HG02885 (cell line): ENCODE measurements around the gene OVCH1.
"Not testable (repeated sequence)": the region's sequence is repeated elsewhere in the genome, so short reads cannot be mapped to it uniquely, and the experiment has no call there.

Experiments used
- ATAC-seq: cut with Tn5 transposase; IDR thresholded peaks from one replicate; pipeline ENCODE4 v1.9.1; 2021; ENCODE audit warnings: mild to moderate bottlenecking; ENCODE audit not compliant: unreplicated experiment, poor library complexity

Gene OVCH1

DNA sequence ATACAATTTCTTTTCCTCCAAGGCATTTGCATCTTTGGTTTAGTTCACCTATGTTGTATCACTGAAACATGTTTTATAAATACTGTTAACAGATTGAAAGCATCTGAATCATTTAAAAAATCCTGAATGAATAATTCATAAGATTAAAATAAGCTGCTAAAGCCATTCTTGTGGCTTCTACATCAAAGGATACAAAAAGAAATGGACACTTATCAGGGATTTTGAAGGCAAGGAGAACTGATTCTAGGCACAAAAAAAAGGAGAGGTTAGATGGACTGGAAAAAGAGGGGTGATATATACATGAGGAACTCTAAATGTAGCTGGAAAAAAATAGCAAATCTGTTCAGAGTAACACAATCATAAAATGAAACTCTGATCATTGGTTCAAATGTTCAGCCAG, 5.8 kb upstream of the OVCH1 start:
- ATAC-seq = no peak

- no peak for ATAC-seq
Measured at GRCh38 chr12:29499235-29499634, 1.7 kb upstream of the OVCH1 start.

DNA sequence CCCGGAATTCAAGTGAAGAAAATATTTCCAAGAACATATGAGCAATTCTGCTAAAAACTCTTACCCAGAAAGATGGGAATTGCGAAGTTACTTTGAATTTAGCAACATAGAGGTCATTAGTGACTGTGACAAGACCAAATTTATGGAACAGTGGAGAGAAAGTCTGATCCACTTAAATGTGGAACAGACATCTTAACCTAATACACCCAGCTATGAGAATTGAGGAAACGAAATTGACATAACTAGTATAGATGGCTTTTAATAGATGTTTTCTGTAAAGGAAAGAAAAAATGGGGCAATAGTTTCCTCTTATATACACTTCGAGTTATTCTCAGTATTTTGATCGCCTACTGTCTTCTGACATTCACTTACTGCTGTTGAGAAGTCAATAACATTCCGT, 4.6 kb downstream of the OVCH1 start:
- ATAC-seq = no peak

DNA sequence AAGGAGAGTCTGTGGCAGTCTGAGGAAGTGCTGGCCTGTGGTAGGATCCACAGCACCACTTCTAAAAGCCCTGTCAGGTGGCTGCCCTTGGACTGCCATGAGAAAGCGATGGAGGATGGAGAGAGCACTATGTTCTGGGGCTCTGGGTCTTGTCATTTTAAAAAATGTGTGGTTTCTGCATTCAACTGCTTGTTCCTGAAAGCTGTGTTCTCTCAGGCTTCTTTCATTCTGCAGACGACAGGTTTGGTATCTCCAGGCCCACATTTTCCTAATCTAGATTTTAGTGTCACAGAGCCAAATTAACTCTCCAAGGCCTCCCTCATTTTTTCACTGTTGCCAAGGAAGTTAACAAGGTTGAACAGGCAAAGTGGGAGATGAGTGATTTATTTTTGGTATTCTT, 10.5 kb downstream of the OVCH1 start:
- no peak for ATAC-seq

GRCh38 chr12:29463198-29463597, 34.3 kb downstream of the OVCH1 start:
- ATAC-seq = no peak

DNA sequence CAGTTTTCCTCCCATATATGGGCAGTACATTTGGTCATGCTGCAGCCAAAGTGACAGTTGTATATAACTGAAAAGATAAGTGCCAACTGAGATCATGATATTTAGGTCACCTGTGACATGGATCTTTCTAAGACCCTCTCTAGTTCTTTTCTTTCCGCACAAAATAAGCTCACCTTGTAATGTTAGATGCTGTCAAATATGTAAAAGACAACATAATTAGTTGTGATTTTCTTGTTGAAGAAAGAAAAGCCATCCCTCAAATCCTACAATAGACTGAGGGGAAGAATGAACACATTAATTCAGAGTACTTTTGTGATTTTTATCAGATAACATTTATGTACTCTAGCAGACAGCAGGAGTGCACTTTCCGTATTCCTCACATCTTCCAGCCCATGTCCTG, 37.4 kb downstream of the OVCH1 start:
- no peak for ATAC-seq

DNA sequence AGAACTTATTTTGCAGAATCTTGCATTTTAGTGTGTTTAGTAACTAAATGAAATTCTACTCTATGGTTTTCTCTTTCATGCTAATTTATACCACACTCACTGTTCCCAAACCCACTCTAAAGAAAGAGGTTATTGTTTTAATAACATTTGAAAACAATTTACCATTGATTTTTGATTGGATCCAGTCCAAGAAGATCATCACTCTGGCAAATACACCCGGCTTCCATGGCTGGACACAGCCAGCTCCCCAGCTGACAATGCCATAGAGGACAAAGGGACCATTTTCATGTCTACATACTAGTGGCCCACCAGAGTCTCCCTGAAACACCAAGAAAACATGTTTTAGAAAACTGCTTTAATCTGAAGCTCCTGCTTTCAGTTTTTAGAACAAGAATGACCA, 42.4 kb downstream of the OVCH1 start:
- no peak for ATAC-seq

DNA sequence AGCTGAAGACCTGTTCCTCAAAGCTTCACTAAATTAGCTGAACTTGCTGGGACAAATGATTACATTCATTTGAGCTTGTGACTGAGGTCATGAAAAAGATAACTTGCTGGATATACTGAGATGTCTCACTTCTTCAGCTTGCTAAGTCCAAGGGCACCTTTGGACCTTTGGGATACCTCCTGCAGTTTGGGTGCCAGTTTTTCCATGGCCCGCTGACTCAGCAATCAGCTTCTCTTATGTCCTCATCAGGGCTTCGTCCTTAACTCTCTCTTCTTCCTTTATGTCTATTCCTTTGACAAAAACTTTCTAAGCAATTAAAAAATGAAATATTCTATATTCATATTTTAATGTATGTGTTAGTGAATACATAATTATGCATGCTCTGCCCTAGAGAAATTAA, 45.6 kb downstream of the OVCH1 start:
- no peak for ATAC-seq

- no peak for ATAC-seq
Measured at GRCh38 chr12:29448157-29448556, 49.3 kb downstream of the OVCH1 start.

- no peak for ATAC-seq
Measured at GRCh38 chr12:29447285-29447975, 50.1 kb downstream of the OVCH1 start.

DNA sequence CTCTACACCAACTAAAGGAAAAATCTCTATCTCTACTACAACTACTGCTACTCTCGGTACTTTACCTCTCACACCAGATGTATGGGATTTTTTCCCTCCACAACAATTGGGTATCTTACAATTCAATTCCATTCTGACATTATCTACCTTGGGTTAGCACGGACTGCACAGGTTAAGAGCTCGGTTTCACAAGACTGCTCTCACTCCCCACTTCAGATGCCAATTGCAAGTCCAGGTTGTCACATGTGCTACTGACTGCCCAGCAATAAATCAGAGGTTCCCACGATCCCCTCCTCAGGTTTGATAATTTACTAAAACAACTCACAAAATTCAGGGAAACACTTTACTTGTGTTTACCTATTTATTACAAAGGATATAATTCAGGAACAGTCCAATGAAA, 58.0 kb downstream of the OVCH1 start:
- no peak for ATAC-seq

GRCh38 chr12:29438752-29439408, 58.6 kb downstream of the OVCH1 start:
- ATAC-seq = no peak

GRCh38 chr12:29437575-29437974, 59.9 kb downstream of the OVCH1 start:
- ATAC-seq = no peak

GRCh38 chr12:29436815-29437214, 60.7 kb downstream of the OVCH1 start:
- ATAC-seq = not testable (repeated sequence)

DNA sequence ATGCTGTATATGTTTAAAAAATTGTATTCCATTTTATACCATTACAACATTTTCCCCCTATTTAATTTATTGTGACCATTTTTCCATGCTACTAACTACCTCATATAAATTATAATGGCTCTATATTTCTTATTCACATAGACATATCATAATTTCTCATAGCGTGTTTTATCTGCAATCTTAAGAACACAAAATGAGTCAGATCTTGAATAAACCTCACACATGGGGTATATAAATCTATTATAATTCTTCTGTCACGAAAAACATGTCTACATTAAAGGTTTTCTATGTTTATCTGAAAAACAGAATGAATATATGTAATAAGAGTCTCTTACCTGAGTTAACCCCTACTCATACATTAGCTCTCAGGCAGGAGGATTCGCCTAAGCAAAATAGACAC, 66.0 kb downstream of the OVCH1 start:
- no peak for ATAC-seq

DNA sequence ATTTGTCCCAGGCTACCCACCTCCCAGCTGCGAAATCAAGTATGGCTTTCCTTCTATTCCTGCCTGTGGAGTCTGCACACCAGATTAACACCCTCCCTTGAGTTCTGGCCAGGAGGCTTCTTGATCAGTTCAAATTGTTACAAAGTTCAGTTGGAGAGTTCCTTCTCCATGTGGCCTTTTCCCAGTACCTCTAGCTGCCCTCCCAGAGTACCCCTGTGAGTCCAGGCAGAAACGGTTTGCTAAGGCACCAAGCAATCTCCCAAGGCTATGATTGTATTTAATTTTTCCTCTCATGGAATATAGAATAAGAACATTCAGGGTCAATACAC, 66.8 kb downstream of the OVCH1 start:
- ATAC-seq = no peak

GRCh38 chr12:29429999-29430715, 67.3 kb downstream of the OVCH1 start:
- ATAC-seq = no peak

DNA sequence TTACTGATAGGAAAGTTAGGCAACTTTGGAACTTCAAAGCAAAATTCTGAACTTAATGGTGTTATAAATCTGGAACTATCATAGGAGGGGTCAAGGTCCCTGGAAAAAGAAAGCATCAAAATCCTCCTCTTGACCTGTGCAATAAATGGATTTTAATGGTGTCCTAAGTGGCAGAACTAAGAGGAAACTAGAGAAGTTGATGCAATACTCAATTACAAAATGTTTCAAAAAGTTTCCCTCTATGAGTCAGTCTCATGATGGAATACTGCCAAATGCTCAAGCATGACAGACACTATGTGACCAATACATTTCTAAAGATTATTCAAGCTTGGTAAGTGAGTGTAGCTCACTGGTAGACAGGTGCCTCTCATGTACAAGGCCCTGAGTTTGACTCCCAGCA, 68.9 kb downstream of the OVCH1 start:
- peak; percentile 51 for ATAC-seq

DNA sequence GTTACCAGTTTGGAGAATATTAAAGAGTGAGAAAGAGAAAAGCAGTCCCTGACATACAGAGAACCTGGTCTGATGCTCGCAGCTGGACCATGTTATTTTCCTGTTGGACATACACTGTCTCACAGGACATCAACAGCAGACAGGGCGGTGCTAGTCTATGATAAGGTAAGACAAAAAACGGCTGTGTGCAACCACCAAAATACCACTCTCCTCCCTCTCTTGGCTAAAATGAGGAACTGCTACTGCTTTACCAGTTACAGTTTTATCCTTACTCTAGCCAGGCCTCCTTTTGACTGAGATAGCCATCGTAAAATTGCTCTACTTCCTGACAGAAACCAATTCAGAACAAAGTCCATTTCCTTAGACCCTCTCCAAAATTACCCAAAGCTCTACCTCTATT, 69.5 kb downstream of the OVCH1 start:
- ATAC-seq = peak; percentile 99

DNA sequence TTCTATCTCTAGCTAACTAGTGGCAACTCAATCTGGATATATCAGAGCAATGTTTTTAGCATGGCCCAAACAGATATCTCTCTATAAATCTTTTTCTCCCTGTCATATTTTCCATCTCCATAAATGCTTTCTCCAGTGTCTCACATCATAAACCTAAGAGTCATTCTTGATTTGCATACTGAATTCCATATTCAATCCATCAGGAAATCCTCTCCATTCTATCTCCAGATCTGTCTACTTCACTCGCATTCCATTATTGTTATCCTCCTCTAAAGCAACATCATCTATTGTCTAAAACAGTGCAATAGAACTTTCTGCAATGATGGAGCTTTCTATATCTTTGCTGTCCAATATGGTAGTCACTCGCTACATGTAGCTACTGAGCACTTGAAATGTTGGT, 71.0 kb downstream of the OVCH1 start:
- ATAC-seq = no peak

- ATAC-seq = no peak
Measured at GRCh38 chr12:29425722-29426121, 71.8 kb downstream of the OVCH1 start.

- ATAC-seq = no peak
Measured at GRCh38 chr12:29416748-29417147, 80.7 kb downstream of the OVCH1 start.
